Measurements from ENCODE around the gene ADGRB2.

Gene ADGRB2

DNA sequence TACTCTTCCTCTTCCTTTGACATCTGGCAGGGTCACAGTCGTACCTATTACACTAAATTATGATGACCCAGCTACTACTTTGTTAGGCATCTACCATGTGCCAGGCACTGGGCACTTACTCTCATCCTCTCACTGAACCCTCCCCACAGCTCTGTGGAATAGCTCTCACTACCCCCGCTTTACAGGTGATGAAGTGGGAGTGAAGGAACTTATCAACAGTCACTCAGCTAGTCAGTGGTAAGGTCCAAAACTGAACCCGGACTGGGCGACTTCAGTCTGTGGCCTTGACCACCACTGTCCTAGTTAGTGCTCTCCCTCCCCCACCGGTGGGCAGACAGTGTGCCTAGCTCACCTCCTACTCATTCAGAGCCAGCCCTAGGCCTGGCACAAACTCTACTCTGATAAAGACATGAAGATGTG lies 12.3 kb downstream of the ADGRB2 start:
- TF ChIP-seq, protein P1, sequence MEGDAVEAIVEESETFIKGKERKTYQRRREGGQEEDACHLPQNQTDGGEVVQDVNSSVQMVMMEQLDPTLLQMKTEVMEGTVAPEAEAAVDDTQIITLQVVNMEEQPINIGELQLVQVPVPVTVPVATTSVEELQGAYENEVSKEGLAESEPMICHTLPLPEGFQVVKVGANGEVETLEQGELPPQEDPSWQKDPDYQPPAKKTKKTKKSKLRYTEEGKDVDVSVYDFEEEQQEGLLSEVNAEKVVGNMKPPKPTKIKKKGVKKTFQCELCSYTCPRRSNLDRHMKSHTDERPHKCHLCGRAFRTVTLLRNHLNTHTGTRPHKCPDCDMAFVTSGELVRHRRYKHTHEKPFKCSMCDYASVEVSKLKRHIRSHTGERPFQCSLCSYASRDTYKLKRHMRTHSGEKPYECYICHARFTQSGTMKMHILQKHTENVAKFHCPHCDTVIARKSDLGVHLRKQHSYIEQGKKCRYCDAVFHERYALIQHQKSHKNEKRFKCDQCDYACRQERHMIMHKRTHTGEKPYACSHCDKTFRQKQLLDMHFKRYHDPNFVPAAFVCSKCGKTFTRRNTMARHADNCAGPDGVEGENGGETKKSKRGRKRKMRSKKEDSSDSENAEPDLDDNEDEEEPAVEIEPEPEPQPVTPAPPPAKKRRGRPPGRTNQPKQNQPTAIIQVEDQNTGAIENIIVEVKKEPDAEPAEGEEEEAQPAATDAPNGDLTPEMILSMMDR (IDR thresholded peaks at IDR 0.05; ENCODE audit: low read length, missing control alignments) = no peak
- H3K4me3 ChIP-seq (replicated peaks; ENCODE audit: low read depth, low read length) = no peak overlapping the region
- DNase-seq (ENCODE audit: low read depth) = no peak

- TF ChIP-seq, protein P1 (IDR thresholded peaks at IDR 0.05; ENCODE audit: low read length, missing control alignments) = no peak
- DNase-seq (ENCODE audit: low read depth) = peak; percentile 53
These were observed 13.2 kb downstream of the ADGRB2 start for GRCh38 chr1:31750858-31751510.

GRCh38 chr1:31749785-31750735 lies 14.1 kb downstream of the ADGRB2 start:
- DNase-seq (ENCODE audit: low read depth) = no peak
- TF ChIP-seq, protein P1 (IDR thresholded peaks at IDR 0.05; ENCODE audit: low read length, missing control alignments) = no peak
- H3K4me3 ChIP-seq (replicated peaks; ENCODE audit: low read depth, low read length) = no peak overlapping the region

More at GRCh38 chr1:31750858-31751510, 13.2 kb downstream of the ADGRB2 start:
- no peak overlapping the region for H3K4me3 ChIP-seq (replicated peaks; ENCODE audit: low read depth, low read length)

- peak; percentile 33 for DNase-seq (ENCODE audit: low read depth)
- H3K4me3 ChIP-seq (replicated peaks; ENCODE audit: low read depth, low read length) = no peak overlapping the region
- TF ChIP-seq, protein P1 (IDR thresholded peaks at IDR 0.05; ENCODE audit: low read length, missing control alignments) = no peak
These were observed 15.8 kb downstream of the ADGRB2 start for GRCh38 chr1:31748365-31748764.

- TF ChIP-seq, protein P1 (IDR thresholded peaks at IDR 0.05; ENCODE audit: low read length, missing control alignments) = no peak
- DNase-seq (ENCODE audit: low read depth) = no peak
- H3K4me3 ChIP-seq (replicated peaks; ENCODE audit: low read depth, low read length) = no peak overlapping the region
These were observed 16.8 kb downstream of the ADGRB2 start for GRCh38 chr1:31747304-31747703.

DNA sequence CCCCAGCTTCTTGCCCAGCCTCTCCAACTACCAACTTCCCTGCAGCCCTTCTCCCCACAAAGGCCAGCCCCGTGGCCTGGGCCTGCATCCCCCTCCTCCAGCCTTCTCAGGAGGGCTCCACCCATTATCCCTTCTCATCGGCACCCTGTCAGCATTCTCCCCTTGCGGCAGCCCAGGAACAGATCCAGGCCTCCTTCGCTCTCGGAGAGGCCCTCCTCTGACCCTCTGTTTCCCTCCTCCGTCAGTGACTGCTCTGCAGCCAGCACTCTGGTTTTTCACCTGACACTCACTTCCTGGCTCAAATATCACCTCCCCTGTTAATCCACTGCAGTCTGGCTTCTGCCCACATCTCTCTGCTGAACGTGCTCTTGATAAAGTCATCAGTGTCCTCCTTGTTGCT lies 17.5 kb downstream of the ADGRB2 start:
- H3K4me3 ChIP-seq (replicated peaks; ENCODE audit: low read depth, low read length) = no peak overlapping the region

More for the DNA sequence above, 17.5 kb downstream of the ADGRB2 start:
- TF ChIP-seq, protein P1 (IDR thresholded peaks at IDR 0.05; ENCODE audit: low read length, missing control alignments) = no peak
- DNase-seq (ENCODE audit: low read depth) = no peak

Measured in fibroblast of pulmonary artery (primary cell).